Urinary bladder (tissue), 4 donors: ENCODE data around the gene CASZ1. TPM values are rescaled to one million over a fixed set of nuclear protein-coding genes. Genes with fewer than 3 reads are reported as not detected.

Experiments
- DNase-seq: peaks from one replicate; pipeline ENCODE4 v3.0.0-alpha.2; 2015; ENCODE audit errors: extremely low spot score
- H3K27ac ChIP-seq: one replicate; pipeline ENCODE4 v1.5.1; 2013; ENCODE audit warnings: low read depth, mild to moderate bottlenecking, moderate library complexity
- H3K36me3 ChIP-seq: one replicate; pipeline ENCODE4 v1.6.1; 2013; ENCODE audit warnings: mild to moderate bottlenecking, moderate library complexity; ENCODE audit not compliant: insufficient read depth
- H3K4me1 ChIP-seq: one replicate; pipeline ENCODE4 v1.6.1; 2013; ENCODE audit warnings: mild to moderate bottlenecking, moderate library complexity; ENCODE audit not compliant: insufficient read depth
- H3K4me3 ChIP-seq: one replicate; pipeline ENCODE4 v1.5.1; 2013; ENCODE audit warnings: low read depth, low read length
- WGBS: extraction: QIAGEN DNeasy Blood & Tissue Kit; methylation state at CpG from one replicate; pipeline ENCODE4 v1.1.7; 2013; 5-methylcytosine and 5-hydroxymethylcytosine counted together
- polyA plus RNA-seq: library from polyadenylated mRNA; stranded (reverse); fragments of 200-250 nt; gene quantifications from one replicate; pipeline ENCODE4 v1.2.3, GENCODE V29; 2013
- total RNA-seq: library from RNA; depleted of rRNA; stranded (reverse); fragments of >200 nt; gene quantifications from one replicate; pipeline ENCODE4 v1.2.3, GENCODE V29; 2014
- donor health status: healthy with polysubstance abuse.
- donor health status: healthy.

CASZ1 gene
- total and polyA plus RNA-seq, 2 donors, result 10.6 to 19.4 TPM

DNA sequence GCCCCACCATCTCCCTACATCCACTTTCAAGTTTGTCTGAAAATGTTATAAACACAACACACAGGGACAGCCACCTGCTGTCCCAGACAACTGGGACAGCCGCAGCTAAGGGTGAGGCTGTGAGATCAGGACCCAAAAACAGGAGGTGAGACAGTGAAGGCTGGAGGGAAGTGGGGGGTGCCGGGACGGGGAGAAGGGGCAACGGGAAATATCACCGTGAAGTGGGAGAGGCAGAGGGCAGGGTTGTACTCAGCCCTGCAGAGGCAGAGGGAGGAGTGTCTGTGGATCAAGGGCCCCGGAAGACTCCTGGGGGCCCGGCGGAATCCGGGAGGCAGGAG, 114.4 kb downstream of the CASZ1 start:
- Histone ChIP-seq H3K4me3 (no peak overlapping the region), H3K4me1 (peaks cover 6% of the 10 kb centered on the region)

GRCh38 chr1:10681296-10682107, 114.9 kb downstream of the CASZ1 start:
- no peak for DNase-seq
- H3K27ac ChIP-seq, result no peak overlapping the region
- no peak overlapping the region for H3K4me3 ChIP-seq
- WGBS, result 66% methylated on average over 18 of the region's 18 CpGs
- no peaks in the 10 kb centered on the region for H3K36me3 ChIP-seq
- peaks cover 6% of the 10 kb centered on the region for H3K4me1 ChIP-seq

More for the DNA sequence above, 114.4 kb downstream of the CASZ1 start:
- Histone ChIP-seq H3K36me3 (no peaks in the 10 kb centered on the region), H3K27ac (no peak overlapping the region)
- WGBS, result 38% methylated on average over 9 of the region's 9 CpGs
- DNase-seq, result no peak

GRCh38 chr1:10680487-10680886, 116.0 kb downstream of the CASZ1 start:
- H3K4me1 ChIP-seq, result peaks cover 2% of the 10 kb centered on the region
- H3K4me3 ChIP-seq, result no peak overlapping the region
- DNase-seq, result no peak
- 65% methylated on average over 11 of the region's 11 CpGs for WGBS
- H3K27ac ChIP-seq, result no peak overlapping the region
- H3K36me3 ChIP-seq, result no peaks in the 10 kb centered on the region

DNA sequence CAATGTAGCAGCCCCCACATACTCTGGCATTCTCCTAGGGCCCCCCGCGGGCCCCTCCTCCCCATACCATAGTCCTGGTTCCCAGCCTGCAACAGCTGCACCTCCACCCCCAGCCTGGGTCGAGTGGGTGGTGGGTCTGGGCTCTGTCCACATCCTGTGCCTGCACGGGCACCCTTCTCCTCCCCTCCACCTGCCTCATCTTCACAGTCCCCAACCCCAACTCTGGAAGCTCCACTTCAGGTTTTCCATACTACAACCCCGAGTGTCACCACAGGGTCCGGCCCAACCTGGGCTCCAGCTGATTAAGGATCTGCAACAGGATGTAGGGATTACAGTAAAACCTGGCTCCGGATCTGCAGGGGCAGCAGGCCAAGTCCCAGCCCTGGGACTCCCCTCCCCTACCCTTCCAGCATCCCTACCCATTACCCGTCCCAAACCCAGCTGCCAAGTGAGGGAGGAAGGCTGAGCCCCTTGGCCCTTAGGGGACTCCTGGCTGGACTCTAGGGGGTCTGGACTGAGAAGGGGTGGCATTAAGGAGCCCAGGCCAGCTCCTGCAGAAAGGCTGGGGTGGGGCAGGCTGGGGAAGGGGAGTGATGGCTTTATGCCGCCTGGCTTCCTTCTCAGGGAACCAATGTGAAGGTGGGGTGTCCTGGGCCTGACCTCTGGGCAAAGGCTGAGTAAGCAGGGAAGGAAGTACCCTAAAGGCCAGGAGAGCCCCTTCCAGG, 116.8 kb downstream of the CASZ1 start:
- 29% methylated on average over 9 of the region's 9 CpGs for WGBS
- Histone ChIP-seq H3K27ac (no peak overlapping the region), H3K36me3 (no peaks in the 10 kb centered on the region), H3K4me1 (peaks cover 2% of the 10 kb centered on the region), H3K4me3 (no peak overlapping the region)
- no peak for DNase-seq

GRCh38 chr1:10678852-10679251, 117.6 kb downstream of the CASZ1 start:
- Histone ChIP-seq H3K36me3 (no peaks in the 10 kb centered on the region), H3K4me3 (no peak overlapping the region), H3K27ac (no peak overlapping the region), H3K4me1 (peaks cover 2% of the 10 kb centered on the region)
- 78% methylated on average over 11 of the region's 11 CpGs for WGBS
- DNase-seq, result no peak

- Histone ChIP-seq H3K36me3 (no peaks in the 10 kb centered on the region), H3K4me1 (peaks cover 2% of the 10 kb centered on the region), H3K4me3 (no peak overlapping the region), H3K27ac (no peak overlapping the region)
- WGBS, result 80% methylated on average over 23 of the region's 23 CpGs
- no peak for DNase-seq
These were observed 118.0 kb downstream of the CASZ1 start for GRCh38 chr1:10678402-10678801.

- peaks cover 2% of the 10 kb centered on the region for H3K4me1 ChIP-seq
- 65% methylated on average over 27 of the region's 27 CpGs for WGBS
These were observed 118.7 kb downstream of the CASZ1 start for GRCh38 chr1:10677491-10678391.

GRCh38 chr1:10676963-10677362, 119.5 kb downstream of the CASZ1 start:
- Histone ChIP-seq H3K4me3 (no peak overlapping the region), H3K4me1 (peaks cover 2% of the 10 kb centered on the region), H3K27ac (no peak overlapping the region), H3K36me3 (no peaks in the 10 kb centered on the region)
- 55% methylated on average over 13 of the region's 13 CpGs for WGBS
- no peak for DNase-seq

More at GRCh38 chr1:10677491-10678391, 118.7 kb downstream of the CASZ1 start:
- Histone ChIP-seq H3K27ac (no peak overlapping the region), H3K36me3 (no peaks in the 10 kb centered on the region), H3K4me3 (no peak overlapping the region)
- no peak for DNase-seq

GRCh38 chr1:10675813-10676212, 120.6 kb downstream of the CASZ1 start:
- 86% methylated on average over 5 of the region's 5 CpGs for WGBS
- no peak for DNase-seq
- Histone ChIP-seq H3K36me3 (no peaks in the 10 kb centered on the region), H3K4me1 (peaks cover 2% of the 10 kb centered on the region), H3K4me3 (no peak overlapping the region), H3K27ac (no peak overlapping the region)

DNA sequence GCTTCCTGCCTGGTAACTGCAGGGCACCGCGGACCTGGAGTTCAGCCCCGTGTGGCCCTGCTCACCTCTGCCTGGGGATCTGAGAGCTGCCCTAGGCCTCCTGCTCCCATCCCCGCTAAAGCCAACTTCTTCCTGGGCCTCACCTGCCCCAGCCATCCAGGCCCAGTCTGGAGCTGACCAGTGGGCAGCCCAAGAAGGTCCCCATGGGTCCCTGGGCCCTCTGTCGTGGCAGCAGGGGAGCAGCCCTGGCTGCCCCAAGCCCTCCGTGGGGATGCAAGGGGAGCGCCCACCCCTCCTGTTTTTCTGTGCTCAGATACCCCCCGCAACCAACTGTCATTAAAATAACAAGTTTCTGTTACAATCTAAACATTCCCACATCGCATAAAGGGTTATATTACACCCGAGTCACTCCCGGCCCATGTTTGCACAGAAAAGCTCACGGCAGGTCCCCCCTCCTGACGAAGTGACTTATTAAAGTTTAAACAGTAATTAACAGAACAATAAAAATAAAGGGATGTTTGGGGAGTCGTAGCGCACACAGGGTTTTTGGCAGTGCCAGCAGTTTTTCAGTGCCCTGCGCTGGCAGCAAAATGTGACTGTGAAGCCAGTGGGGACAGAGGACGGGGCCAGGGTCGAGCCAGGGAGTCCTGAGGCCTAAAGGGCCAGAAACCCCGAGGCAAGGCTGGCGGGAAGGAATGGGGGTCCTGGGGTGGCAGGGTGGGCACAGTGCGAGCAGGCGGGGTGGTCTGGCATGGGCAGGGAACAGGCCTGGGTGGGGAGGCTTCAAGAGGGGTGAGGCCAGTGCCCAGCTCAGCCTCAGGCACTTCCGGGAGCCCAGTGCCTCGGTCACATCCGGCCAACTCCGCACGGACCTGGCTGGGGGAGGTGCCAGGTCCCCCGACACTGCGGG, 121.5 kb downstream of the CASZ1 start:
- H3K4me3 ChIP-seq, result no peak overlapping the region

DNA sequence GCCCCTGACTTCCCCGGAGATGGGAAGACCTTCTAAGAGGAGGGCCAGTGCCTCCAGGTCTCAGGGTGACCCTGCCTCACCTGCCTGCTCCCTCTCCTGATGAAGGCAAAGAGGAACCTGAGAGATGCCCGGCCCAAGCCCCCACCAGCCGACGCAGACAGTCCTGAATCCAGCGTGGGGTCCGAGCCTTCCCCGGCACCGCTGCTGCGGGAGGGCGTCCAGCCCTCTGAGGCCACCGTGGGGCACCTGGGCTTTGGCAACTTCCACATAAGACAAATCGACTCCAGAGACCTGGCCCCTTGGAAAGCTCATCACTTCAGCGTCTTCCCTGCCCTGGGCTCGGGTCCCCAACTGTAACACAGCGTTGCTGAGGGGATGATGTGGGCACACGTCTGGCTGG, 122.2 kb downstream of the CASZ1 start:
- no peaks in the 10 kb centered on the region for H3K36me3 ChIP-seq
- 85% methylated on average over 16 of the region's 16 CpGs for WGBS
- no peak overlapping the region for H3K27ac ChIP-seq
- DNase-seq, result no peak
- H3K4me1 ChIP-seq, result no peaks in the 10 kb centered on the region
- H3K4me3 ChIP-seq, result no peak overlapping the region

More for the DNA sequence above, 121.5 kb downstream of the CASZ1 start:
- no peaks in the 10 kb centered on the region for H3K36me3 ChIP-seq
- WGBS, result 72% methylated on average over 29 of the region's 29 CpGs
- no peak for DNase-seq
- H3K27ac ChIP-seq, result no peak overlapping the region
- peaks cover 2% of the 10 kb centered on the region for H3K4me1 ChIP-seq

DNA sequence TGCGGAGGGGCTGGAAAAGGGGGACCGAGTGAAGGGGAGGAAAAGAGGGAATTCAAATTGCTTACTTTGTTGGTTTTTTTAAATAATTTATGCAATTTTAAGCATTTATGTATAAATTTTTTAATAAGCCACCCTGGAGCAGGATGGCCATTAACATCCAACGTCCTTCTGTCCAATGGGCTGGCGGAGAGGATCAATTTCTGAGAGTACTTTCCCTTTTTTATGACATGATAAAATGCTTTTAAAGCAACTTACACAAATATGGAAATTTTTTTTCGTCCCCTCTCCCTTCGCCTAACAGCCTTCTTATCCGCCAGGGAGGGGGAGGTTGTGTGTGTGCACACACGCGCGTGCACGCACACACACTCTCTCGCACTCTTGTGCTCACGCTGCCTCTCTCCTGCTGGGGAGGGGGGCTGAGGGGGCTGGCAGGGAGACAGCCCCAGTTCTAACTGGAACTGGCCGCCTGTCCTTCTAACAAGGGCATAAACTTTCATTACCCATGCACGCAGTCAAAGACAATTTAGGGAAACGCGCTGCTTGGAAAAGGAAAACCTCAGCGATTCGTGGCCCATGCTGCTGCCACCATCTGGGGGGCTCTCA, 123.2 kb downstream of the CASZ1 start:
- Histone ChIP-seq H3K4me1 (no peaks in the 10 kb centered on the region), H3K27ac (no peak overlapping the region), H3K4me3 (no peak overlapping the region)

More for the DNA sequence above, 123.2 kb downstream of the CASZ1 start:
- no peak for DNase-seq
- 57% methylated on average over 19 of the region's 19 CpGs for WGBS
- H3K36me3 ChIP-seq, result no peaks in the 10 kb centered on the region
